ENCODE data around the gene ALX4. TPM values are rescaled to one million over a fixed set of nuclear protein-coding genes. Genes with fewer than 3 reads are reported as not detected.

ALX4 gene
- polyA plus RNA-seq, 2 of the 4 experiments (the other 2 are of a cell fraction): 1.00 to 5.6 TPM

- CTCF ChIA-PET: interaction anchor here (1.4 kb wide), 1 partner anchor 18 kb away, joined by 5 read pairs; no protein-coding TSS in a partner anchor
Observed at GRCh38 chr11:44304091-44305025, 5.6 kb downstream of the ALX4 start.

GRCh38 chr11:44303401-44303938, 6.5 kb downstream of the ALX4 start:
- ATAC-seq (no peak), DNase-seq (ENCODE audit: low read depth in 1 of 2, low spot score in 1 of 2) (no peak), FAIRE-seq (no peak)
- TF ChIP-seq ESRRA (IDR thresholded peaks at IDR 0.05; ENCODE audit: borderline replicate concordance, low read length): no peak
- no peak for TF ChIP-seq ZFP36 (IDR thresholded peaks at IDR 0.05; ENCODE audit: borderline replicate concordance, partially characterized antibody)
- TF ChIP-seq MYC (IDR thresholded peaks at IDR 0.05; ENCODE audit: borderline replicate concordance, low read length): no peak
- no peak for TF ChIP-seq ZC3H11A (IDR thresholded peaks at IDR 0.05)
- no peak for TF ChIP-seq NFE2L2 (conservative IDR thresholded peaks at IDR 0.05; ENCODE audit: low read length)
- no peak for TF ChIP-seq POLR2A (IDR thresholded peaks at IDR 0.05; ENCODE audit: low read length)
- TF ChIP-seq CHD4 (IDR thresholded peaks at IDR 0.05; ENCODE audit: borderline replicate concordance): no peak
- TF ChIP-seq GATA3 (IDR thresholded peaks at IDR 0.05; ENCODE audit: borderline replicate concordance): no peak
- TF ChIP-seq FOXS1 (CRISPR knock-in tag; IDR thresholded peaks at IDR 0.05): no peak
- no peak for TF ChIP-seq SREBF2 (IDR thresholded peaks at IDR 0.05)
- TF ChIP-seq ZNF302 (CRISPR knock-in tag; IDR thresholded peaks at IDR 0.05): no peak
- TF ChIP-seq JUN (IDR thresholded peaks at IDR 0.05): no peak
- no peak for TF ChIP-seq EHMT2 (IDR thresholded peaks at IDR 0.05; ENCODE audit: low read depth)
- TF ChIP-seq HOXA7 (CRISPR knock-in tag; IDR thresholded peaks at IDR 0.05): no peak
- no peak for TF ChIP-seq EHF (CRISPR knock-in tag; IDR thresholded peaks at IDR 0.05)
- no peak overlapping the region for H3K4me3 ChIP-seq
- H3K4me1 ChIP-seq: peaks cover 40% of the 10 kb centered on the region
- 91% methylated on average over 25 of the region's 28 CpGs for WGBS (ENCODE audit: missing lambda C conversion rate)
- H3K27ac ChIP-seq: peak overlapping the region; percentile 83 to 93; a peak in 5 of 6 replicates
- H3K4me2 ChIP-seq: no peak overlapping the region
- H3K9me3 ChIP-seq: no peaks in the 10 kb centered on the region
- POLR2A ChIA-PET: no interaction called here
- CTCF ChIA-PET: interaction anchor here (4.0 kb wide), 1 partner anchor 18 kb away, joined by 26 read pairs; no protein-coding TSS in a partner anchor

More at GRCh38 chr11:44304091-44305025, 5.6 kb downstream of the ALX4 start:
- TF ChIP-seq NFE2L2 (conservative IDR thresholded peaks at IDR 0.05; ENCODE audit: low read length): no peak
- TF ChIP-seq FOSB (CRISPR knock-in tag; IDR thresholded peaks at IDR 0.05): no peak
- TF ChIP-seq MAX (IDR thresholded peaks at IDR 0.05): no peak
- TF ChIP-seq TFCP2L1 (CRISPR knock-in tag; IDR thresholded peaks at IDR 0.05): no peak
- TF ChIP-seq MYC (IDR thresholded peaks at IDR 0.05; ENCODE audit: borderline replicate concordance, low read length): no peak
- TF ChIP-seq RAD21 (conservative IDR thresholded peaks at IDR 0.05 in 1 of 2, IDR thresholded peaks at IDR 0.05 in 1 of 2): no peak
- TF ChIP-seq SMC3 (IDR thresholded peaks at IDR 0.05): no peak
- TF ChIP-seq EHMT2 (IDR thresholded peaks at IDR 0.05; ENCODE audit: low read depth): no peak
- TF ChIP-seq EP300 (IDR thresholded peaks at IDR 0.05): no peak
- TF ChIP-seq HOXA7 (CRISPR knock-in tag; IDR thresholded peaks at IDR 0.05): no peak
- TF ChIP-seq SREBF2 (IDR thresholded peaks at IDR 0.05): no peak
- FAIRE-seq: no peak
- Histone ChIP-seq H3K4me2 (no peak overlapping the region), H3K27ac (peak overlapping the region in 1 of 2 experiments; percentile 93; a peak in 3 of 6 replicates), H3K9me3 (no peaks in the 10 kb centered on the region), H3K4me1 (peaks cover 35% of the 10 kb centered on the region), H3K4me3 (no peak overlapping the region)
- ATAC-seq: no peak
- DNase-seq (ENCODE audit: low read depth in 1 of 2, low spot score in 1 of 2): no peak
- WGBS (ENCODE audit: missing lambda C conversion rate): 84% methylated on average over 66 of the region's 71 CpGs
- POLR2A ChIA-PET: no interaction called here

- FAIRE-seq (no peak), ATAC-seq (peak; percentile 78 to 84), DNase-seq (ENCODE audit: low read depth in 1 of 2, low spot score in 1 of 2) (peak; percentile 74 to 87)
- H3K9me3 ChIP-seq: no peaks in the 10 kb centered on the region
- ChIA-PET CTCF (interaction anchor here (1.6 to 4.0 kb wide), 3 partner anchors 14 to 237 kb away, joined by 4 to 26 read pairs (median 4); no protein-coding TSS in a partner anchor), POLR2A (interaction anchor here (0.5 to 1.5 kb wide), 5 partner anchors 8 to 15 kb away, joined by 3 to 8 read pairs (median 4); no protein-coding TSS in a partner anchor)
- 55% methylated on average over 12 of the region's 20 CpGs for WGBS (ENCODE audit: missing lambda C conversion rate)
- peak overlapping the region; percentile 58 for H3K4me2 ChIP-seq
- peak overlapping the region; percentile 83 to 93 for H3K27ac ChIP-seq
- H3K4me1 ChIP-seq: peaks cover 40% of the 10 kb centered on the region
- H3K4me3 ChIP-seq: no peak overlapping the region
- TF ChIP-seq BHLHE40 (IDR thresholded peaks at IDR 0.05; ENCODE audit: low read depth, low read length): no peak
- no peak for TF ChIP-seq POLR2A (IDR thresholded peaks at IDR 0.05; ENCODE audit: low read length)
- TF ChIP-seq CHD4 (IDR thresholded peaks at IDR 0.05; ENCODE audit: borderline replicate concordance): no peak
- peak; percentile 50; the same call in 1 of the 3 replicates for TF ChIP-seq BCL3 (IDR thresholded peaks at IDR 0.05)
- TF ChIP-seq MAX (IDR thresholded peaks at IDR 0.05): peak; percentile 75
- peak; percentile 53 to 91; a peak in 4 of 5 replicates for TF ChIP-seq JUN (IDR thresholded peaks at IDR 0.05)
- no peak for TF ChIP-seq SMC3 (IDR thresholded peaks at IDR 0.05)
- TF ChIP-seq EP300 (IDR thresholded peaks at IDR 0.05): peak; percentile 83 to 90; a peak in 4 of 5 replicates
- no peak for TF ChIP-seq REST (IDR thresholded peaks at IDR 0.05)
- TF ChIP-seq ZNF302 (CRISPR knock-in tag; IDR thresholded peaks at IDR 0.05): no peak
Observed at GRCh38 chr11:44301564-44302271, 8.2 kb downstream of the ALX4 start.

All from A549 (cell line).